IMR-90 (cell line): Measurements from ENCODE around the gene UST. TPM values are rescaled to one million over a fixed set of nuclear protein-coding genes. Genes with fewer than 3 reads are reported as not detected.

Experiments
- ATAC-seq: fragments of 200-7000 bp; cut with Tn5 transposase; 2 replicates; pipeline ENCODE4 v1.9.1; 2020; ENCODE audit warnings: low read depth, mild to moderate bottlenecking, moderate library complexity
- BruUV-seq: library from RNA; stranded (reverse); fragments of 400-500 nt; replicated peaks from 2 replicates; lab custom pipeline; 2021; lab: Mats Ljungman, UMichigan
- CTCF ChIA-PET: fragments of 300-600 bp; formaldehyde crosslinking; extraction: SDS; loops from one replicate; lab custom pipeline; 2021; ENCODE audit warnings: antibody characterized with exemption; lab: Yijun Ruan, JAX
- POLR2A ChIA-PET: fragments of 300-600 bp; sonication (Branson Sonifier 250); formaldehyde crosslinking; loops from one replicate; lab custom pipeline; 2022; ENCODE audit warnings: antibody characterized with exemption; ENCODE audit not compliant: unreplicated experiment; lab: Charles Lee
- DNase-seq: peaks from one replicate; pipeline ENCODE4 v3.0.0; 2013
- H2AFZ ChIP-seq: replicated peaks from 2 replicates; pipeline ENCODE3; 2013; ENCODE audit warnings: low read length, mild to moderate bottlenecking; ENCODE audit not compliant: poor library complexity
- H2AK5ac ChIP-seq: 2 replicates; pipeline ENCODE4 v1.6.1; 2013; ENCODE audit warnings: low read depth, low read length, inconsistent platforms
- H2AK9ac ChIP-seq: replicated peaks from 2 replicates; pipeline ENCODE3; 2013; ENCODE audit warnings: mild to moderate bottlenecking, low read depth, low read length, moderate library complexity; ENCODE audit not compliant: poor library complexity
- H2BK120ac ChIP-seq: 2 replicates; pipeline ENCODE4 v1.6.1; 2013; ENCODE audit warnings: low read depth, low read length, inconsistent platforms
- H2BK15ac ChIP-seq: 3 replicates; pipeline ENCODE4 v1.6.1; 2013; ENCODE audit warnings: low read depth, low read length, inconsistent platforms
- H2BK20ac ChIP-seq: 2 replicates; pipeline ENCODE4 v1.6.1; 2013; ENCODE audit warnings: low read depth, mild to moderate bottlenecking, inconsistent platforms, low read length, moderate library complexity
- H2BK5ac ChIP-seq: 2 replicates; pipeline ENCODE4 v1.6.1; 2013; ENCODE audit warnings: mild to moderate bottlenecking, low read depth, low read length, inconsistent platforms; ENCODE audit not compliant: poor library complexity, severe bottlenecking
- H3K14ac ChIP-seq: replicated peaks from 2 replicates; pipeline ENCODE4 v1.6.1; 2013; ENCODE audit warnings: low read depth, low read length, inconsistent platforms
- H3K18ac ChIP-seq: 2 replicates; pipeline ENCODE4 v1.6.1; 2013; ENCODE audit warnings: low read depth, low read length, control low read depth
- H3K23ac ChIP-seq: 2 replicates; pipeline ENCODE4 v1.6.1; 2013; ENCODE audit warnings: low read depth, low read length, inconsistent platforms
- H3K27ac ChIP-seq: 2 replicates; pipeline ENCODE4 v1.5.1; 2013; ENCODE audit warnings: mild to moderate bottlenecking, control low read depth, low read length; ENCODE audit not compliant: insufficient read depth
- H3K27me3 ChIP-seq: 2 replicates; pipeline ENCODE4 v1.6.1; 2013; ENCODE audit warnings: low read length; ENCODE audit not compliant: control insufficient read depth, insufficient read depth
- H3K36me3 ChIP-seq: 2 replicates; pipeline ENCODE4 v1.6.1; 2013; ENCODE audit warnings: low read length, mixed read lengths; ENCODE audit not compliant: control insufficient read depth, insufficient read depth
- H3K4ac ChIP-seq: 2 replicates; pipeline ENCODE4 v1.6.1; 2013; ENCODE audit warnings: low read depth, low read length, inconsistent platforms
- H3K4me1 ChIP-seq: 2 replicates; pipeline ENCODE4 v1.6.1; 2013; ENCODE audit warnings: low read length, mixed read lengths; ENCODE audit not compliant: control insufficient read depth, insufficient read depth
- H3K4me2 ChIP-seq: 2 replicates; pipeline ENCODE4 v1.6.1; 2013; ENCODE audit warnings: low read depth, mild to moderate bottlenecking, control low read depth, low read length, moderate library complexity
- H3K4me3 ChIP-seq: 2 replicates; pipeline ENCODE4 v1.5.1; 2013; ENCODE audit warnings: low read depth, mild to moderate bottlenecking, control low read depth, low read length, moderate library complexity; ENCODE audit not compliant: insufficient read depth
- H3K56ac ChIP-seq: 2 replicates; pipeline ENCODE4 v1.6.1; 2013; ENCODE audit warnings: low read length, inconsistent platforms; ENCODE audit not compliant: insufficient read depth; ENCODE audit errors: extremely low read depth
- H3K79me1 ChIP-seq, 2 experiments: 2 replicates each; pipeline ENCODE4 v1.6.1; 2013; ENCODE audit warnings: low read length in 2 of 2, inconsistent platforms in 1 of 2, low read depth in 1 of 2
- H3K9ac ChIP-seq: 2 replicates; pipeline ENCODE4 v1.6.1; 2013; ENCODE audit warnings: low read depth, low read length, control low read depth
- H3K9me1 ChIP-seq: 2 replicates; pipeline ENCODE4 v1.6.1; 2013; ENCODE audit warnings: low read length, inconsistent platforms; ENCODE audit not compliant: insufficient read depth
- H3K9me3 ChIP-seq: 2 replicates; pipeline ENCODE4 v1.6.1; 2013; ENCODE audit warnings: low read length; ENCODE audit not compliant: control insufficient read depth, insufficient read depth
- H4K20me1 ChIP-seq: 2 replicates; pipeline ENCODE4 v1.6.1; 2013; ENCODE audit warnings: low read length, inconsistent platforms; ENCODE audit not compliant: insufficient read depth
- H4K5ac ChIP-seq: 2 replicates; pipeline ENCODE4 v1.6.1; 2013; ENCODE audit warnings: mild to moderate bottlenecking, low read depth, low read length, control low read depth
- H4K8ac ChIP-seq, 2 experiments: 2 replicates each; pipeline ENCODE4 v1.6.1; 2013; ENCODE audit warnings: low read depth in 2 of 2, low read length in 2 of 2, control low read depth in 1 of 2, inconsistent platforms in 1 of 2
- H4K91ac ChIP-seq: 2 replicates; pipeline ENCODE4 v1.6.1; 2013; ENCODE audit warnings: low read depth, low read length, inconsistent platforms; ENCODE audit not compliant: insufficient read depth
- CHD1 ChIP-seq: IDR thresholded peaks from 2 replicates; pipeline ENCODE4 v1.6.1; 2012; ENCODE audit warnings: low read depth, low read length, improper control_type of control experiment
- FOS ChIP-seq: fragments of 150-350 bp; IDR thresholded peaks from 2 replicates; pipeline ENCODE4 v1.6.1; 2016; ENCODE audit warnings: low read depth, low read length
- WGBS, 2 experiments: methylation state at CpG; one replicate each; pipeline versions ENCODE4 v1.1.5 to v1.1.7; 2013; ENCODE audit warnings: missing lambda C conversion rate in 2 of 2; ENCODE audit not compliant: insufficient read length in 1 of 2; ENCODE audit errors: extremely low coverage in 2 of 2; 5-methylcytosine and 5-hydroxymethylcytosine counted together
- dilution Hi-C: fragments of 300-500 bp; cut with HindIII; formaldehyde crosslinking; loops from one replicate; pipeline ENCODE4 v1.14.3; 2018; ENCODE audit warnings: low sequenced_read_pairs; ENCODE audit not compliant: unreplicated experiment
- in situ Hi-C: fragments of 300-500 bp; cut with MboI; formaldehyde crosslinking; loops from 3 replicates; pipeline ENCODE4 v1.14.3; 2019; ENCODE audit warnings: low sequenced_read_pairs, inconsistent platforms, mixed read lengths
- intact Hi-C: fragments of 100-400 bp; cut with micrococcal nuclease; formaldehyde crosslinking; loops from 2 replicates; pipeline ENCODE4 v1.10.0; 2022
- polyA plus RNA-seq, 3 experiments: library from polyadenylated mRNA; depleted of rRNA; stranded (reverse); fragments of >200 nt; gene quantifications; 2 replicates each; pipeline ENCODE4 v1.2.3, GENCODE V29; 2012; ENCODE audit warnings: low replicate concordance in 1 of 3
- total RNA-seq: library from RNA; depleted of rRNA; stranded (reverse); fragments of >200 nt; gene quantifications from 2 replicates; pipeline ENCODE4 v1.2.3, GENCODE V29; 2012
- TF ChIP-seq, protein P1 (sequence below): fragments of 150-350 bp; IDR thresholded peaks from 2 replicates; pipeline ENCODE4 v1.6.1; 2017; ENCODE audit warnings: mild to moderate bottlenecking, antibody characterized with exemption, low read length, low read depth

UST gene
- total and polyA plus RNA-seq, 2 of the 4 experiments (the other 2 are of a cell fraction), result 7.7 to 13.8 TPM

- no peak for ATAC-seq
- POLR2A ChIA-PET, result no interaction called here
- H3K27ac ChIP-seq, result no peak overlapping the region
These were observed 224.4 kb downstream of the UST start for GRCh38 chr6:148971031-148971927.

More at GRCh38 chr6:148971031-148971927, 224.4 kb downstream of the UST start:
- Histone ChIP-seq H3K9ac (no peak overlapping the region), H3K9me3 (no peaks in the 10 kb centered on the region), H3K56ac (no peak overlapping the region), H3K4me3 (no peak overlapping the region), H2BK120ac (peak overlapping the region; percentile 96), H3K4ac (peak overlapping the region; percentile 97), H2AK9ac (peak overlapping the region; percentile 94), H2AK5ac (peak overlapping the region; percentile 91), H4K8ac (no peak overlapping the region), H2BK5ac (no peak overlapping the region), H3K23ac (no peak overlapping the region), H3K36me3 (no peaks in the 10 kb centered on the region), H3K4me1 (peaks cover 29% of the 10 kb centered on the region), H4K91ac (peak overlapping the region; percentile 97; the same call in 1 of the 2 replicates), H3K4me2 (no peak overlapping the region), H2BK15ac (peak overlapping the region; percentile 92; the same call in 1 of the 3 replicates), H3K9me1 (peaks cover 16% of the 10 kb centered on the region), H2AFZ (no peak overlapping the region), H3K14ac (peak overlapping the region; percentile 90; the same call in 1 of the 2 replicates), H3K18ac (peak overlapping the region; percentile 66; the same call in 1 of the 2 replicates), H4K20me1 (no peaks in the 10 kb centered on the region; the same call in 1 of the 2 replicates), H2BK20ac (peak overlapping the region; percentile 98; the same call in 1 of the 2 replicates), H3K27me3 (no peaks in the 10 kb centered on the region), H3K79me1 (no peaks in the 10 kb centered on the region), H4K5ac (no peak overlapping the region)
- intact Hi-C loops, result loop anchor here (5.0 kb wide), 2 partner anchors 41 to 394 kb away; no protein-coding TSS in a partner anchor
- in situ Hi-C loops, result no loop called here
- dilution Hi-C loops, result no loop called here
- TF ChIP-seq, protein P1, sequence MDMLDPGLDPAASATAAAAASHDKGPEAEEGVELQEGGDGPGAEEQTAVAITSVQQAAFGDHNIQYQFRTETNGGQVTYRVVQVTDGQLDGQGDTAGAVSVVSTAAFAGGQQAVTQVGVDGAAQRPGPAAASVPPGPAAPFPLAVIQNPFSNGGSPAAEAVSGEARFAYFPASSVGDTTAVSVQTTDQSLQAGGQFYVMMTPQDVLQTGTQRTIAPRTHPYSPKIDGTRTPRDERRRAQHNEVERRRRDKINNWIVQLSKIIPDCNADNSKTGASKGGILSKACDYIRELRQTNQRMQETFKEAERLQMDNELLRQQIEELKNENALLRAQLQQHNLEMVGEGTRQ, result no peak
- TF ChIP-seq FOS, result peak; percentile 63; the same call in 1 of the 2 replicates
- no peak for TF ChIP-seq CHD1
- DNase-seq, result peak; percentile 48
- WGBS, 2 experiments, result 100% methylated on average over 1 of the region's 6 CpGs; no CpG with 5 or more reads in 1 of the 2 experiments
- BruUV-seq, result no TSS peak
- CTCF ChIA-PET, result interaction anchor here (1.5 kb wide), 1 partner anchor 393 kb away, joined by 5 read pairs; no protein-coding TSS in a partner anchor
